ENCODE results near the gene RAVER1. TPM values are rescaled to one million over a fixed set of nuclear protein-coding genes. Genes with fewer than 3 reads are reported as not detected.

RAVER1 gene
- polyA plus RNA-seq, 1 donor, result 45.2 TPM

GRCh38 chr19:10318807-10319682, 14.3 kb downstream of the RAVER1 start:
- H3K4me3 ChIP-seq (ENCODE audit: low read length), result no peak overlapping the region
- DNase-seq, result no peak
- H3K36me3 ChIP-seq (ENCODE audit: control insufficient read depth, insufficient read depth, low read length), result peaks cover 77% of the 10 kb centered on the region
- H3K9me3 ChIP-seq (ENCODE audit: control insufficient read depth, low read depth, low read length), result peaks cover 5% of the 10 kb centered on the region
- peaks cover 32% of the 10 kb centered on the region for H3K4me1 ChIP-seq (ENCODE audit: control insufficient read depth, insufficient read depth, low read length)
- H3K27me3 ChIP-seq (ENCODE audit: control insufficient read depth, insufficient read depth, low read length), result no peaks in the 10 kb centered on the region
- WGBS (ENCODE audit: insufficient coverage, low lambda C conversion rate), result no CpG with 5 or more reads among the region's 13 CpGs
- no peak overlapping the region for H3K27ac ChIP-seq (ENCODE audit: low read length)

- no peak overlapping the region for H3K4me3 ChIP-seq (ENCODE audit: low read length)
- H3K36me3 ChIP-seq (ENCODE audit: control insufficient read depth, insufficient read depth, low read length), result peaks cover 67% of the 10 kb centered on the region
- peaks cover 5% of the 10 kb centered on the region for H3K9me3 ChIP-seq (ENCODE audit: control insufficient read depth, low read depth, low read length)
- no peak for DNase-seq
- H3K27me3 ChIP-seq (ENCODE audit: control insufficient read depth, insufficient read depth, low read length), result no peaks in the 10 kb centered on the region
- H3K4me1 ChIP-seq (ENCODE audit: control insufficient read depth, insufficient read depth, low read length), result peaks cover 29% of the 10 kb centered on the region
- no peak overlapping the region for H3K27ac ChIP-seq (ENCODE audit: low read length)
- WGBS (ENCODE audit: insufficient coverage, low lambda C conversion rate), result no CpG with 5 or more reads among the region's 15 CpGs
Measured at GRCh38 chr19:10317857-10318462, 15.4 kb downstream of the RAVER1 start.

- H3K4me3 ChIP-seq (ENCODE audit: low read length), result no peak overlapping the region
- H3K4me1 ChIP-seq (ENCODE audit: control insufficient read depth, insufficient read depth, low read length), result peaks cover 24% of the 10 kb centered on the region
- WGBS (ENCODE audit: insufficient coverage, low lambda C conversion rate), result 86% methylated on average over 3 of the region's 29 CpGs
- DNase-seq, result no peak
- H3K9me3 ChIP-seq (ENCODE audit: control insufficient read depth, low read depth, low read length), result peaks cover 5% of the 10 kb centered on the region
- peaks cover 60% of the 10 kb centered on the region for H3K36me3 ChIP-seq (ENCODE audit: control insufficient read depth, insufficient read depth, low read length)
- H3K27ac ChIP-seq (ENCODE audit: low read length), result no peak overlapping the region
- H3K27me3 ChIP-seq (ENCODE audit: control insufficient read depth, insufficient read depth, low read length), result no peaks in the 10 kb centered on the region
Measured at GRCh38 chr19:10317045-10317856, 16.1 kb downstream of the RAVER1 start.

GRCh38 chr19:10316229-10317044, 16.9 kb downstream of the RAVER1 start:
- WGBS (ENCODE audit: insufficient coverage, low lambda C conversion rate), result 96% methylated on average over 4 of the region's 19 CpGs
- H3K4me1 ChIP-seq (ENCODE audit: control insufficient read depth, insufficient read depth, low read length), result peaks cover 18% of the 10 kb centered on the region
- peaks cover 52% of the 10 kb centered on the region for H3K36me3 ChIP-seq (ENCODE audit: control insufficient read depth, insufficient read depth, low read length)

GRCh38 chr19:10315335-10316214, 17.8 kb downstream of the RAVER1 start, which contains the start of gene FDX2:
FDX2 (minus strand) TSS chr19:10316015; CDS start chr19:10315996, 19 bp downstream.
- H3K27ac ChIP-seq (ENCODE audit: low read length), result no peak within 1 kb of the TSS
- H3K9me3 ChIP-seq (ENCODE audit: control insufficient read depth, low read depth, low read length), result peaks cover under 1% of the 10 kb centered on the region
- 0% methylated on average over 1 of the region's 55 CpGs for WGBS (ENCODE audit: insufficient coverage, low lambda C conversion rate)
- peaks cover 12% of the 10 kb centered on the region for H3K4me1 ChIP-seq (ENCODE audit: control insufficient read depth, insufficient read depth, low read length)
- peak; percentile 84 to 85 for DNase-seq
- no peaks in the 10 kb centered on the region for H3K27me3 ChIP-seq (ENCODE audit: control insufficient read depth, insufficient read depth, low read length)
- peaks cover 43% of the 10 kb centered on the region for H3K36me3 ChIP-seq (ENCODE audit: control insufficient read depth, insufficient read depth, low read length)
- peak within 1 kb of the TSS; percentile 66 for H3K4me3 ChIP-seq (ENCODE audit: low read length)

More at GRCh38 chr19:10316229-10317044, 16.9 kb downstream of the RAVER1 start:
- Histone ChIP-seq H3K27ac (ENCODE audit: low read length) (no peak overlapping the region), H3K27me3 (ENCODE audit: control insufficient read depth, insufficient read depth, low read length) (no peaks in the 10 kb centered on the region), H3K4me3 (ENCODE audit: low read length) (no peak overlapping the region), H3K9me3 (ENCODE audit: control insufficient read depth, low read depth, low read length) (peaks cover 5% of the 10 kb centered on the region)
- DNase-seq, result no peak

- Histone ChIP-seq H3K27ac (ENCODE audit: low read length) (no peak within 1 kb of the TSS), H3K36me3 (ENCODE audit: control insufficient read depth, insufficient read depth, low read length) (peaks cover 18% of the 10 kb centered on the region), H3K4me1 (ENCODE audit: control insufficient read depth, insufficient read depth, low read length) (no peaks in the 10 kb centered on the region), H3K27me3 (ENCODE audit: control insufficient read depth, insufficient read depth, low read length) (no peaks in the 10 kb centered on the region), H3K9me3 (ENCODE audit: control insufficient read depth, low read depth, low read length) (no peaks in the 10 kb centered on the region), H3K4me3 (ENCODE audit: low read length) (no peak within 1 kb of the TSS)
- no peak for DNase-seq
- WGBS (ENCODE audit: insufficient coverage, low lambda C conversion rate), result no CpG with 5 or more reads among the region's 24 CpGs
Measured at GRCh38 chr19:10309423-10309822, 23.9 kb downstream of the RAVER1 start, which contains the start of gene ZGLP1. ZGLP1 (minus strand) TSS chr19:10309815.

GRCh38 chr19:10306327-10306726, 27.0 kb downstream of the RAVER1 start:
- Histone ChIP-seq H3K27ac (ENCODE audit: low read length) (no peak overlapping the region), H3K4me1 (ENCODE audit: control insufficient read depth, insufficient read depth, low read length) (no peaks in the 10 kb centered on the region), H3K9me3 (ENCODE audit: control insufficient read depth, low read depth, low read length) (no peaks in the 10 kb centered on the region), H3K27me3 (ENCODE audit: control insufficient read depth, insufficient read depth, low read length) (no peaks in the 10 kb centered on the region), H3K36me3 (ENCODE audit: control insufficient read depth, insufficient read depth, low read length) (peaks cover 18% of the 10 kb centered on the region), H3K4me3 (ENCODE audit: low read length) (no peak overlapping the region)
- DNase-seq, result no peak
- no CpG with 5 or more reads among the region's 5 CpGs for WGBS (ENCODE audit: insufficient coverage, low lambda C conversion rate)

GRCh38 chr19:10305139-10305806, 28.1 kb downstream of the RAVER1 start:
- no peak for DNase-seq
- H3K36me3 ChIP-seq (ENCODE audit: control insufficient read depth, insufficient read depth, low read length), result peaks cover 16% of the 10 kb centered on the region
- no CpG with 5 or more reads among the region's 17 CpGs for WGBS (ENCODE audit: insufficient coverage, low lambda C conversion rate)
- no peaks in the 10 kb centered on the region for H3K27me3 ChIP-seq (ENCODE audit: control insufficient read depth, insufficient read depth, low read length)
- no peak overlapping the region for H3K27ac ChIP-seq (ENCODE audit: low read length)
- H3K4me3 ChIP-seq (ENCODE audit: low read length), result no peak overlapping the region
- no peaks in the 10 kb centered on the region for H3K4me1 ChIP-seq (ENCODE audit: control insufficient read depth, insufficient read depth, low read length)
- H3K9me3 ChIP-seq (ENCODE audit: control insufficient read depth, low read depth, low read length), result no peaks in the 10 kb centered on the region
